ENCODE data around the gene WDR81.

- TF ChIP-seq CTCF (conservative IDR thresholded peaks at IDR 0.05; ENCODE audit: low read length), result no peak
- no peak for TF ChIP-seq EZH2phosphoT487 (IDR thresholded peaks at IDR 0.05; ENCODE audit: borderline replicate concordance)
These were observed 41.0 kb upstream of the WDR81 start for GRCh38 chr17:1683459-1683858.
